RPMI8226 (cell line): Measurements from ENCODE around the gene HUWE1.
"Not testable (repeated sequence)": the region's sequence is repeated elsewhere in the genome, so short reads cannot be mapped to it uniquely, and the experiment has no call there.

ENCODE experiments used
- DNase-seq: peaks from one replicate; pipeline ENCODE4 v3.0.0-alpha.2; 2015

Gene HUWE1, protein sequence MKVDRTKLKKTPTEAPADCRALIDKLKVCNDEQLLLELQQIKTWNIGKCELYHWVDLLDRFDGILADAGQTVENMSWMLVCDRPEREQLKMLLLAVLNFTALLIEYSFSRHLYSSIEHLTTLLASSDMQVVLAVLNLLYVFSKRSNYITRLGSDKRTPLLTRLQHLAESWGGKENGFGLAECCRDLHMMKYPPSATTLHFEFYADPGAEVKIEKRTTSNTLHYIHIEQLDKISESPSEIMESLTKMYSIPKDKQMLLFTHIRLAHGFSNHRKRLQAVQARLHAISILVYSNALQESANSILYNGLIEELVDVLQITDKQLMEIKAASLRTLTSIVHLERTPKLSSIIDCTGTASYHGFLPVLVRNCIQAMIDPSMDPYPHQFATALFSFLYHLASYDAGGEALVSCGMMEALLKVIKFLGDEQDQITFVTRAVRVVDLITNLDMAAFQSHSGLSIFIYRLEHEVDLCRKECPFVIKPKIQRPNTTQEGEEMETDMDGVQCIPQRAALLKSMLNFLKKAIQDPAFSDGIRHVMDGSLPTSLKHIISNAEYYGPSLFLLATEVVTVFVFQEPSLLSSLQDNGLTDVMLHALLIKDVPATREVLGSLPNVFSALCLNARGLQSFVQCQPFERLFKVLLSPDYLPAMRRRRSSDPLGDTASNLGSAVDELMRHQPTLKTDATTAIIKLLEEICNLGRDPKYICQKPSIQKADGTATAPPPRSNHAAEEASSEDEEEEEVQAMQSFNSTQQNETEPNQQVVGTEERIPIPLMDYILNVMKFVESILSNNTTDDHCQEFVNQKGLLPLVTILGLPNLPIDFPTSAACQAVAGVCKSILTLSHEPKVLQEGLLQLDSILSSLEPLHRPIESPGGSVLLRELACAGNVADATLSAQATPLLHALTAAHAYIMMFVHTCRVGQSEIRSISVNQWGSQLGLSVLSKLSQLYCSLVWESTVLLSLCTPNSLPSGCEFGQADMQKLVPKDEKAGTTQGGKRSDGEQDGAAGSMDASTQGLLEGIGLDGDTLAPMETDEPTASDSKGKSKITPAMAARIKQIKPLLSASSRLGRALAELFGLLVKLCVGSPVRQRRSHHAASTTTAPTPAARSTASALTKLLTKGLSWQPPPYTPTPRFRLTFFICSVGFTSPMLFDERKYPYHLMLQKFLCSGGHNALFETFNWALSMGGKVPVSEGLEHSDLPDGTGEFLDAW (N-terminal part only)

DNA sequence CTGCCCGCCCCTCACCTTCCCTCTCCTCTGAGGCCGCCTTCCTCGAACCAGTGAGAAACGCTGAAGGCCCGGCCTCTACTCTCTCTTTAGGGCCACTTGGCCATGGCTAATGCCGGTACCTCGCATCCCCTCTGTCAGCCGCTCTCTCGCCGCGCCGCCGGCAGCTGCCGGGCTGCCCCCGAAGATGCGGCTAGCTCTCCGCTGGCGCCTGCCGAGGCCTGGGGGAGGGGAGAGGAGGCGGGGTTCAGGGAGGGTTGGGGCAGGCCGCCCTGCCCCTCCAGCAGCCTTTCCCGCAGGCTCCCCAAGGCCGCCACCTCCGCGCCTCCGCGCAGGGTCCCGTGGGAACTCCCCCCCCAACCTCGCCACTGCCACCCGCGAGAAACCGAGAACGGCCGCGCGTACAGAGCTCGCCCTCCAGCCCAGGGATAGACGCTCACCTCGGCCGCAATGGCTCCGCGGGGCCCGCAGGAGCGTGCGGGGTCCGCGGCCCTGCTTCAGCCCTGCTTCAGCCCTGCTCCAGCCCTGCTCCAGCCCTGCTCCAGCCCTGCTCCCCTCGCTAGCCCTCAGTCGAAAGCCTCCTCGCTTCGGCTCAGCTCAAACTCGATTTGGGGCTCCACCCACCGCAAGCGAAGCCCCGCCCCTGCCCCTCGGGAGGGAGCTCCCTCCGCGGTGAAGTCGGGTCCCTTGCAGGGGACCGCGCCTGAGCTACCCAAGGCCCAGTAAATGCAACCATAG is at the start of gene HUWE1:
HUWE1 (minus strand) TSS at position 569 of the 735 bp plus-strand sequence. CDS start 32,612 bp downstream, outside the sequence.
- peak; percentile 83 for DNase-seq

DNA sequence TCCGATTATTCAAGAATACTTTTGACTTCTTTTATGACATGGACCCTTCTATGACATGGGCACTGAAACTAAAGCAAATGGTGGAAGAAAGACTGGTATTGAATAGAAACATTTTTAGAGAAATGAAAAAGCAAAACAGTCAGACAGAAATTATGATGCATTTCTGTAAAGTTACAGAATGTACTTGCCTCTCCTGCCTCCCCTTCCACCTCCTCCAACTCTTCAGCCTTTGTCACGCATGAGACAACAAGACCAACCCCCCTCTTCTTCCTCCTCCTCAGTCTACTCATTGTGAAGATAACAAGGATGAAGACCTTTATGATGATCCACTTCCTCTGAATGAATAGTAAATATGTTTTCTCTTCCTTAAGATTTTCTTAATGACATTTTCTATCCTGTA is 46.3 kb upstream of the HUWE1 start:
- no peak for DNase-seq

DNA sequence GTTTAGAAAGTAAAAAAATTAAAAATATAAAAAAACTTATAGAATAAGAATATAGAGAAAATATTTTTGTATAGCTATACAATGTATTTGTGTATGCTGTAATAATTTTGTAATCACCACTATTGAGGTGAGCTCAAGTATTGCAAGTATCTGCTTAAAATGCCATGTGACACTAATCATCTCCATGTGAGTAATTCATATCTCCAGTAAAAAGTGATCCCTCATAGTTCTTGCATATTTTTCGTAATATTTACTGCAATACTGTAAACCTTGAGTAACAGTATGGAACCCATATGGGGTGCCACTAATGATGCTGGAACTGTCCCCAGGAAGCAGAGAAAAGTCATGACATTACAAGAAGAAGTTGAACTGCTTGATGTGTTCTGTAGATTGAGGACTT is 43.2 kb upstream of the HUWE1 start:
- no peak for DNase-seq

DNA sequence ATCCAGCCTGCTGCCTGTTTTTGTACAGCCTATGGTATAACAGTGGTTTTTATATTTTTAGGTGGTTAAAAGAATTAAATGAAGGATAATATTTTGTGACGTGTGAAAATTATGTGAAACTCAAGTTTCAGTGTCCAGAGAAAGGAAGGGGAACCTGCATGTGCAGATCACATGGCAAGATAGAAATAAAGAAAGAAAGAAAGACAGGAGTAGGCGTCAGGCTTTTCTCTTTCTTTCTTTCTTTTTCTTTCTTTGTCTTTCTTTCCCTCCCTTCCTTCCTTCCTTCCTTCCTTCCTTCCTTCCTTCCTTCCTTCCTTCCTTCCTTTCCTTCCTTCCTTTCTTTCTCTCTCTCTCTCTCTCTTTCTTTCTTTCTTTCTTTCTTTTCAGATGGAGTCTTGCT is 42.0 kb upstream of the HUWE1 start:
- no peak for DNase-seq

DNA sequence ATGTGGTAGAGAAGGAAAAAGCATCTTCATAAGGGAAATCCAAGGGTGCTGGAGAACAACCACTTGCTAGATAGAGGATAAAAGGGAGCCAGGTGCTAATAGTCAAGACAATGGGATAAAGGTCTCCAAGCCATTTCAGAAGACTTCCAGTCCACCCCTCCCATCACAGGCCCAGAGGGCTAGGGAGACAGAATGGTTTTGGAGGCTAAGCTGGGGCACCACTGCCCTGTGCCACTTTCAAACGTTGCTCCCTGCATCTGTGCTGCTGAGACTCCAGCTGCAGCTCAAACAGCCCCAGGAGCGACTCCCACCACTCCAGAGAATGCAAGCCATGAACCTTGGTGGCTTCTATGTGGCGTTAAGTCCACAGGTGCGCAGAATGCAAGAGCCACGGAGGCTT is 38.4 kb upstream of the HUWE1 start:
- no peak for DNase-seq

DNA sequence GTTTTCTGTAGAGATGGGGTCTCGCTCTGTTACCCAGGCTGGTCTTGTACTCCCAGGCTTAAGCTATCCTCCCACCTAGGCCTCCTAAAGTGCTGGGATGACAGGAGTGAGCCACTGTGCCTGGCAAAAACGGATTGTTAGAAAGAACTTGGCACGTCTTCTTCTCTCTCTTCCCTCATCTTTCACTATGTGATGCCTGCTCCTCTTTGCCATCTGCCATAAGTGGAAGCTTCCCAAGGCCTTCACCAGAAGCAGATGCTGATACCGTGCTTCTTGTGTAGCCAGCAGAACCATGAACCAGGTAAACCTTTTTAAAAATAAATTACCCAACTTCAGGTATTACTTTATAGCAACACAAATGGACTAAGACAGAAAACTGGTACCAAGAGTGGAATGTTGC is 36.9 kb upstream of the HUWE1 start:
- DNase-seq: no peak

DNA sequence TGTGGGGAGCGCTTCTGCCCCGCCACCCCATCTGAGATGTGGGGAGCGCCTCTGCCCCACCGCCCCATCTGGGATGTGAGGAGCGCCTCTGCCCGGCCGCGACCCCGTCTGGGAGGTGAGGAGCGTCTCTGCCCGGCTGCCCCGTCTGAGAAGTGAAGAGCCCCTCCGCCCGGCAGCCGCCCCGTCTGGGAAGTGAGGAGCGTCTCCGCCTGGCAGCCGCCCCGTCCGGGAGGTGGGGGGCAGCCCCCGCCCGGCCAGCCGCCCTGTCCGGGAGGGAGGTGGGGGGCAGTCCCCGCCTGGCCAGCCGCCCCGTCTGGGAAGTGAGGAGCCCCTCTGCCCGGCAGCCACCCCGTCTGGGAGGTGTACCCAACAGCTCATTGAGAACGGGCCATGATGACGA is 35.1 kb upstream of the HUWE1 start:
- DNase-seq: not testable (repeated sequence)

DNA sequence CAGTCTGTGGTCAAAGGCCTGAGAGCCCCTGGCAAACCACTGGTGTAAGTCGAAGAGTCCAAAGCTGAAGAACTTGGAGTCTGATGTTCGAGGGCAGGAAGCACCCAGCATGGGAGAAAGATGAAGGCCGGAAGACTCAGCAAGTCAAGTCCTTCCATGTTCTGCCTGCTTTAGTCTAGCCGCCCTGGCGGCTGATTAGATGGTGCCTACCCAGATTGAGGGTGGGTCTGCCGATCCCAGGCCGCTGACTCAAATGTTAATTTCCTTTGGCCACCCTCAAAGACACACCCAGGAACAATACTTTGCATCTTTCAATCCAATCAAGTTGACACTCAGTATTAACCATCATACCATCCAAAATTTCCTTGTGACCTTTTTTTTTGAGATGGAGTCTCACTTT is 33.1 kb upstream of the HUWE1 start:
- DNase-seq: not testable (repeated sequence)

DNA sequence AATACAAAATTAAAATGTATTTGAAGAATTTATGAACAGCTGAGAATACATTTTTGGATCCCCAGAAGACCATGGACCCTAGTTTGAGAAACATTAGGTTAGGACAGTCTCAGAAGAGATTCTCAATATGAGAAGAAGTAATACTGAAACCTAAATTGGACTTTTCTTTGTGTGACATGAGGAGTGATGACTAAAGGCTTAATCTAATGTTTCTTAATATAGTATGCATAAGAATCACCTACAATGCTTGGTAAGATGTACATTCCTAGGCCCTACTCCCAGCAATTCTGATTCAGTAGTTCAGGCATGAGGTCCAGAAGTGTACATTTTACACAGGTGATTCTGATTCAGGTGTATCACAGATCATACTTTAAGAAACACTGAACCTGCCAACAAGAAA is 31.6 kb upstream of the HUWE1 start:
- no peak for DNase-seq

DNA sequence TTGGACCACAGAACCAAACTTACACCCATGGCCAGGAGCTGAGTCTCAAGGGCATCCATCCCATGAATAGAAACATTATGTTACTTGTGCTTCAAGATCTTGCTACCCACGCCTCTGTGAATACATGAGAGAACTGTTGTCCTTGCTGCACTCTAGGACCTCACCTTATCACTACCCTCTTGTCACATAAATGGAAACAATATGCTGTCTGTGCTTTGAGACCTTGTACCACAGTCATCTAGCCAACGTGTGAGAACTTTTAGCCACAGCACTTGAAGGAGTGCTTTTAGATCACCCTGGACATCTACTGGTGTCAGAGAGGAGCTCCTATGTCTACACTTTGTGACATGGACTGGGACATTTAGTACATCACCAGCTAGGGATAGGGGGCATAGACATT is 30.7 kb upstream of the HUWE1 start:
- DNase-seq: no peak

DNA sequence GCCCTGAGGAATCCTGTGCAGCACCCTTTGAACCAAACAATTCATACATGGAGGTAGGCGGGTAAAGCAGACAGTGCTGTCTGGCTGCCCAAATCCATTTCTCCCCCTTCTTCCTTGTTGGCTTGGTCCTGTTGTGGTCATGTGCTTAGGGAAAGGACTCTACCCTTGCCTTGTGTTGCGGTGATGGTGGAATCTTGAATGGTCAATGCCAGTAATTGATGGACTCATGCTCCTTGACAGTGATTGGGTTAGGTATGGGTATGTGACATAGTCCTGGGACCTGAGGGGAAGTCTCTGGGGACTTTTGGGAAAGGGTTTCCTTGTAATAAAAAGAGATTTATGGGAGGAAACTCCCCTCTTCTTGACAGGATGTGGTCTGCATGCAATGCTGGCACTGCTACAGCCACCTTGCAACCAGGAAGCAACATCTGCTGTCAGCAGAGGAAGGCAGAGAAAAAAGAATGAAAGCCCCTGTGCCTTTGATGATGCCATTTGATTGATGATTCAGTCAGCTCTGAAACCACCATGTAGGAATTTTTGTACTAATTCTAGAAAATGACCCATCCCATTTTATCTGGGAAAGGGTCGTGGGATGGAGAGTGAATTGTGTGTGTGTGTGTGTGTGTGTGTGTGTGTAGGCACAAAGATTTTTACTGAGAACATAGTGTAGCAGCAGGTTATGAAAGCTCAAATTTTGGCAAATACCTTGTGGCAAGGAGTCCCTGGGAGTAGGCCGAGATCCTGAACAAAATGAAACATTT is 30.0 kb upstream of the HUWE1 start:
- no peak for DNase-seq

DNA sequence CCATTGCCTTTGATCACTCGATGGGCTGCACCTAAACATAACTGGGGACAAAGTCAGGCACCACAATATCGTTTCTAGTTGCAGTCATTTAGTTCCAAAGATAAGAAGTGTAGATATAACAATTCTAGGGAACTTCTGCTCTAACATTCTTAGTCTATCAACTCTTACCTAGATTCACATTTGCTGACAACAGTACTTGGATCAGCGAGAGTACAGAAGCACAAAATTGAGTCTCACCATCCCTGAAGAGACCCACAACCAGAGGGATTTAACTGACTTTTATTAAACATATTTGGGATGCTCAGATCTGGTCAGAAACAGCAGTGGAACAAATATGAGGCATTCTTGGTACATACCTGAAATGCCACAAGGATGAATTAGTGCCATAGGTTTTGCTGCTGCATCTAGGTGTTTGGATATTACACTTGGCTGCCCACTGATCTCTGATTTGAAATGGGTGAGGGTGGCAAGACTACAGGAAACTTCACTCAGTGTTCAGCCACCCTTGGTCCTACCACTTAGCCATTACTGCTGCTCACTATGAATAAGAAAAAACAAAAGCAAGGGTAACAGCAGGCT is 28.9 kb upstream of the HUWE1 start:
- no peak for DNase-seq

DNA sequence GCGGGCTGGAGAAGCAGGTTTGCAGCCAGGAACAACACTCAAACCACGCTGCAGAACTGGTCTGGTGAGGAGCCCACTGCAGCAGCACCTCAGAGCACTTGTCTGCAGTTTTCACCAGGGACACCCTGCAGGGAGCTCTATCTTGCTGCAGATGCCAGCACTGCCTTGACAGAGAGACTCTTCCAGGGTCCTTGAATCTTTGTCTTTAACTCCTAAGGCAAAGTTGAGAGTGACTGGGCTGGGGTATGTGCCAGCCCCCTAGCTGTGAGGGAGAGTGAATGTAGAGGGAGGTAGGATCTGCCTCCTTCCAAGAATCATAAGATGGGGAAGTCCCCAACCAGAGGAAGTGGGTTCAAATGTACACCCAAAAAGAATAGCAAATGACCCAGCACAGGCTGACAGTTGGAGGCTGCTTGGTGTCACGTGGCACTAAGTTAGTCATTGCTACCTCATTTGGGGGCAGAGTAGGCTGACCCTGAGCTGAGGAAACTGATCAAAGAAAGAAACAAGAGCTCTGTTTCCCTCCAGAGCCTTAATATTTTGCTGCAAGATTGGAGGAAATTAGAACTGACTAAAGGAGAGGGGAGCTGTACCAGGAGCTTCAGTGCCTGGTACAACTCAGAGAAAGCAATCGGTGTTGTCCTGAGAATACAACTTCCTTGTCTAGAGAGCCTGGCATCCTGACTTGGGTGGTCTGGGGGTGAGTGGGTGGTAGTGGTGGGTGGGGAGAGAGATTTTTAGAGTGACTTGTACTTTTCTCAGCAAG is 28.2 kb upstream of the HUWE1 start:
- no peak for DNase-seq

DNA sequence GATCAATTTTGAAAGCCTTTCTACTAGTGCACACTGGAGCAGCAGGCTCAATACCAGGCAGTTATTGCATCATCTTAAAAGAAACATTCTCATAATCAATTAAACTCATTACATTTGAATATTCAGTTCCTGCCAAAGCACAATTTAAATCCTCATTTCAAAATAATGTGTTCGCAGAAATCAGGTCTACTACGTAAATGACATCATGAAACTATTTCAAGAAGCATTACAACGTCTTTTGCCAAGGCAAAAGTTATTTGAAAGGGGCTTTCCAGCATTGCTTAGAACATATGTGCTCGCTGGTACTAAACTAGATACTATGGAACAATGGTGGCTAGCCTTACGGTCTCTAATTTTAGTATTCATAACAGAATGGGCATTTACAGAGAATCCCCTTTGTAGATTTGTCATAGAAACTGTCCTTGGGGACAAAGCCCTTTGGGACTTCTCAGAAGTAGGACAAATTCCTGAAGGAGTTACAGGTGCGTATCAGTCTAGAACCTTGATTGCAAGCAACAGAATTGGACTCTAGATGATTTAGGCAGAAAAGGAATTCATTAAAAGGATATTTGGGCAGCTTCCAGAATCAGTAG is 27.6 kb upstream of the HUWE1 start:
- no peak for DNase-seq

DNA sequence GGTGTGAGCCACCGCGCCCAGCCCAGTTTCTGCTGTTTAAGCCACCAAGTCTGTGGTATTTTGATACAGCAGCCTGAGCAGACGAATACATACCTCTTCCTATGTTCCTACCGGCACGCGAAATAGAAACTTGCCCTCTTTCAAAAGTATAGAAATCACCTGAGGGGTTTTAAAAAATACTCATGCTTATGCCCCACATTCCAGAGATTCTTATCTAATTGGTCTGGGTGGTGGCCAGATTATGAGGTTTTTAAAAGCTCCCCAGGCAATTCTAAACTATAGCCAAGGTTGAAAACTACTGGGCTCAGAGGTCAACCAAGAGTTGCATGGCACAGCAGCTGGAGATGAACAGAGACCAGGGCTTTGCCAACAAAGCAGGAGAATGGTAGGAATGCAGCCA is 24.9 kb upstream of the HUWE1 start:
- no peak for DNase-seq

DNA sequence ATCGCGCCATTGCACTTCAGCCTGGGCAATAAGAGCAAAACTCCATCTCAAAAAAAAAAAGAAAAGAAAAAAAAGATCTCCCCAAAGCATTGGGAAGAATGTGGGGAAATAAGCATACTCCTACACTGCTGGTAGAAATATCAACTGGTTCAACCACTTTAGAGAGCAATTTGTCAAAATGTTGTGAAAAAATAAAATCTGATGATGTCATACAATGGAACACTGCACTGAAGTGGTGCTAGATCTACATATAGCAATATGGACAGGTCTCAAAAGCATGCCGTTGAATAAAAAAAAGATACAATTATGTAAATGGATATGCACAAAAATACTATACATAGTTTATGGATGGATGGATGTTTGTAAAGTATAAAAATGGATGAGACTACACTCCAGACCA is 18.3 kb upstream of the HUWE1 start:
- DNase-seq: no peak

DNA sequence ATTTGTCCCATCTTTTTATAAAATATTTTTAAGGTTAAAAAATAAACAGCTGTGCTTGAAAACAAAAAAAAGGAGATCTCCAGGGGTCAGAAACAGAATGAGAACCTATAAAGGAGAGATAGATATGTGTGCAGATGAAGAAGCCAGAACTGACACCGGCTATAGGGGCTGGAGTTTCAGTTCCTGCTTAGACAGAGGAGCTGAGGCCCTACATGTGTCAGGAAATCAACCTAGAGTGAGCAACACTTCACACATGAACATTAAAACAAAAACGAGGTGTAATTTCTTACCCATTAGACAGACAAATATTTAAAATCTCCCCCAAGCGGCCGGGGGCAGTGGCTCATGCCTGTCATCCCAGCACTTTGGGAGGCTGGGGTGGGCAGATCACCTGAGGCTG is 17.8 kb upstream of the HUWE1 start:
- DNase-seq: peak; percentile 24

DNA sequence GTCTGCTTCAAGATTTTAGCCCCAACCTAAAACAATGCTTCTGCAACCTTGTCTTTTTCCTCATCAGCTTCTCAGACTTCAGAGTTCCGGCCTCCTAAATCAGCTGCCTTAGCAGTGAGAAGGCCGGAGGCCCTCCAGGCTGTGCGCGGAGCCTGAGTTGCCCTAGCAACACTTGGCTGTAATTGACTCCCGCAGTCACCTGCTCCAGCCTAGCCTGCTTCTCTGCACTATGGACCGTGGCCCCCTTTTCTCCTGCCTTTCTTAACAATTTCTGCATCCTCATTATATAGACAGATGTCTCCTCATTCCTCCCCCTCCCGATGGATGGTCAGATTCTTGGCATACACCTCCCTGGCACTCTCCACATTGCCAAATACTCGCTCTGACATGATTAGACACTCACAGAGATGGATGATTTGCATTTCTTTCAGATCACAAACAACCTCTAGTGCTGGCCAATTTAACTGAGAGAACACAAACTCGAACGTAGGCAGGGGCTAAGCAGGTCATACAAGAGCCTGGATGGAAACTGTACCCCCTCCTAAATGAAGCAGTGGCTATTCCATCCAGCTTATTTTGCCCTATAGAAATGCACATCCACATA is 9.5 kb upstream of the HUWE1 start:
- no peak for DNase-seq

DNA sequence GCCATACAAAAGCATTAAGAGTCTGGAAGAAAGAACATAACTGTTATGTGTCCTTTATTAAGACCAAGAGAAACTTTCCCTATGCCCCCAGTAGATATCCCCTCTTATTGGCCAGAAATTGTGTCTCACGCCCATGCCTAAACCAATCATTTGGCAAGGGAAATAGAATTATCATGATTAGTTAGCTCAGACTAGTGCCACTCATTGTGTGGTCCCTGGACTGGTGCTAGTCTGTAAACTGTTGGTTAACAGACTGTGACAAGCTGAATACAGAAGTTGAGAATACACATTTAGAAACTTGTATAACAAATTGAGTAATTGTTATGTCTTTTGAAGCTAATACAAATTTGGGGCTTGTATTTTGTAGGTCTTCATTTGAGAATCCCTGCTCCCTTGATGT is 8.1 kb upstream of the HUWE1 start:
- DNase-seq: no peak

DNA sequence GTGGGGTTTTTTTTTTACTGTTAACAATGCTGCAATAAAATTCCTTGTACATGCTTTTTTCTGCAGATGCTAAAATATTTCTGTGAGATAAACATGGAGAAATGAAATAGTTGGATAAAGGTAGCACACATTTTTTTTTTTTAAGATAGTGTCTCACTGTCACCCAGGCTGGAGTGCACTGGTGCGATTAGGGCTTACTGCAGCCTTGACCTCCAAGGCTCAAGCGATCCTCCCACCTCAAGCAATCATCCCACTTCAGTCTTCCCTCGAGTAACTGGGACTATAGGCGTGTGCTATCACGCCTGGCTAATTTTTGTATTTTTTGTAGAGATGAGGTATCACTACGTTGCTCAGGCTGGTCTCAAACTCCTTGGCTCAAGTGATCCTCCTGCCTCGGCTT is 1.8 kb upstream of the HUWE1 start:
- DNase-seq: no peak
